Measurements from ENCODE around the gene AMACR.

Gene AMACR

GRCh38 chr5:34009610-34010009 is 1.8 kb upstream of the AMACR start:
- no peak for DNase-seq (ENCODE audit: low read depth)
- no peak for TF ChIP-seq CTCF (IDR thresholded peaks at IDR 0.05; ENCODE audit: control insufficient read depth, extremely low read depth, insufficient read depth)
- no peak overlapping the region for H3K4me3 ChIP-seq (ENCODE audit: low read depth, low read length)

- DNase-seq (ENCODE audit: low read depth): no peak
- TF ChIP-seq CTCF (IDR thresholded peaks at IDR 0.05; ENCODE audit: control insufficient read depth, extremely low read depth, insufficient read depth): no peak
- peak overlapping the region; percentile 67 for H3K4me3 ChIP-seq (ENCODE audit: low read depth, low read length)
These were observed 952 bp upstream of the AMACR start for GRCh38 chr5:34008802-34009201.

DNA sequence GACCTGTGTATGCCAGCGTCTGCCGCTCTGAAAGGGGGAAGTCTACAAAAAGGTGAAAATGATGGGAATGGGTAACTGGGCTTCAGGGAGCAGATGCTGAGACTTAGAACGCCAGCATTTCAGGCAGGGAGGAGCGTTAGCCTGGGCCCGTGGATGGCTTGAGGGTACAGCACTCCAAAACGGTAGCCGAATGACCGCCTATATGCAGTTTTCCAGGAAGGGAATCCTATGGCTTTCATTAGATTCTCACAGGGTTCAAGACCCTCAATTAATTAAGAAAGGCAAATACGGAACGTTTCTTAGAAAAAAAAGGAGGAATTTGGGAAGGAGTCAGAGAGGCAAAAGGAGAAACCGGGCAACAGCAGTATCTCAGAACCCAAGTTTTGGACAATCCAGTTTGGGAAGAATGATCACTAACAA is 639 bp downstream of the AMACR start:
- H3K4me3 ChIP-seq (ENCODE audit: low read depth, low read length): peak overlapping the region; percentile 67
- DNase-seq (ENCODE audit: low read depth): no peak
- no peak for TF ChIP-seq CTCF (IDR thresholded peaks at IDR 0.05; ENCODE audit: control insufficient read depth, extremely low read depth, insufficient read depth)

DNA sequence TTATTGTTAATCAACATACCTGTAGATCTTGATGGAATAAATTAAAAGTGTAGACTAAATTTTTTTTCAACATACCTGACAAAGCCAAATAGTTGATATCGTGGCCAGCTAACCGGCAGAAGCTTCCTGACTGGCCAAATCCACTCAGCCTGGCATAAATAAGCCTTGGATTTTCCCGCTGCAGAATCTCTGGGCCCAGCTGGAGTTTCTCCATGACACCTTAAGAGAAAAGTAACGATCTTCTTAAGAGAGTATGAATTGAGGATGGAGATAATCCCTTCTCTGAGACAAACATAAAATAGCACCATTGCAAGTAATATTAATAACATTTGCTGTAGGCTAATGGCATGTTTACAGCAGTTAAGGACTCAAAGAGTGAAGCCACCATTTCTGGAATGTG is 2.2 kb downstream of the AMACR start:
- no peak for DNase-seq (ENCODE audit: low read depth)

DNA sequence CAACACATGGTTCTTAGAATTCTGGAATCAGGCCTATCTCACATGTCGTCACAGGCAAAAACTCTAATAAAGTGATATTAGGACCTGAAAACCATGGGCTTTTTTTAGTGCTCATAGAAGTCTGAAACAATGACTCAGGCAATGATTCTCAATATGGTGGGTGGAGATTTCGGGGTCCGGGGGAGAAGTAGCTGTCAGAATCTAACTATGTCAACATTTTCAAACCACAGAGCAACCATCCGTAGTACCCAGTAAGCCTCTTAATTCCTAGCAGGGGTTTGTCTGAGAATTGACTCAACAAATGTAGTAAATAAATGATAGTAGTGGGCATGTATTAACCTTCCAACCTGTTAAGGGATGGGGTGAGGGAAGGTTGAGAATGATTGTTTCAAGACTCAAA is 2.6 kb downstream of the AMACR start:
- no peak for DNase-seq (ENCODE audit: low read depth)
- TF ChIP-seq CTCF (IDR thresholded peaks at IDR 0.05; ENCODE audit: control insufficient read depth, extremely low read depth, insufficient read depth): no peak
- H3K4me3 ChIP-seq (ENCODE audit: low read depth, low read length): no peak overlapping the region

More for the DNA sequence above, 2.2 kb downstream of the AMACR start:
- no peak for TF ChIP-seq CTCF (IDR thresholded peaks at IDR 0.05; ENCODE audit: control insufficient read depth, extremely low read depth, insufficient read depth)
- H3K4me3 ChIP-seq (ENCODE audit: low read depth, low read length): no peak overlapping the region

DNA sequence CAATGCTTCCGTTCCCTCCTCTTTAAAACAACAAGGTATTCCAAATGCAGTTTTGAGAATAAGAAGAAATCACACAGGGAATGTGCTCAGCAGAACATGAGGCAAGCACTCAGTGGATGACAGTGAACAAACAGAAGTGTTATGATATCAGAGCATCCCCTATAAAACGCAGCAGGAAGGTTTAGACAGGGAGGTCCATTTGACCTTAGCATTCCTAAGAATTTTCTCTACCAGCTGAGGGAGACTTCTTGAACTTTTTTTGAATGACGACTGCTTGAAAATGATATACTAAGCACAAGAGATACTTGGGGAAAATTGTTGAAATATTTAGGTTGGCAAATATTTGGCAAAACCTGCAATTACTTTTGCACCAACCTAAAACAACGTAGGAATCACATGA is 3.9 kb downstream of the AMACR start:
- H3K4me3 ChIP-seq (ENCODE audit: low read depth, low read length): no peak overlapping the region
- no peak for DNase-seq (ENCODE audit: low read depth)
- no peak for TF ChIP-seq CTCF (IDR thresholded peaks at IDR 0.05; ENCODE audit: control insufficient read depth, extremely low read depth, insufficient read depth)

DNA sequence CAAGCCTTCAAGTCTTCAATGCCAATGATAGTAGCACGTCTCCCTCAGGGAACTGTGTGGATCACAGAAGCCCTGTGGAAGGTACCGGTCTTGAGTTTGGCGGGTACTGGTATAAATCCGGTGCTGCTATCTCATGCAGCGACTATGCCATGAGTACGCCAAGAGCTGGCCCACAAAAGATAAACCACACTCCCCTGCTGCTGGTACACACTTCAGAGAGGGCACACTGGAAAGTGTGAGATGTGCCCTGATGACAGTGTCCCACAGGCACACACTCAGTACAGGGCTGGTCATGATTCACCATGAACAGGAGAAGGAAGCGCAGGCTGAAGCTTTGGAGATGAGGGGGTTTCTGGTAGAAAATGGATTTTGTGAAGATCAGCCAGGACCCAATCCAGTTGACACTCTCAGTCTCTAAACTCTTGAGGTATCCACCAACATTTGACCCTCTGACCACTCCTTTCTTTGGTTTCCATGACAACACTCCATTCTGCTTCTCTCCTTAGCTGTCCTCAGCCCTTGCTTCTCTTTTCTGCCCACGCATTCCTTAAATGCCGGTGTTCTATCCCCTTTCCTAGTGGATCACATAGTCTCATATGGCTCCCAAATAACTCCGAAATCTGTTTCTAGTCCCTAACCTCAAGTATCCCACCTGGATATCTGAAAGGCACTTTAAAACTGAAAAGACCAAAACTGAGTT is 5.1 kb downstream of the AMACR start:
- no peak for TF ChIP-seq CTCF (IDR thresholded peaks at IDR 0.05; ENCODE audit: control insufficient read depth, extremely low read depth, insufficient read depth)
- no peak for DNase-seq (ENCODE audit: low read depth)
- no peak overlapping the region for H3K4me3 ChIP-seq (ENCODE audit: low read depth, low read length)
